Activated CD4-positive, alpha-beta T cell treated with anti-CD3 and anti-CD28 coated beads, Interleukin-2, amount 10 ng/mL, durations not matched to agents 7 days and 5 days (primary cell): ENCODE data around the gene STAU1. TPM values are rescaled to one million over a fixed set of nuclear protein-coding genes. Genes with fewer than 3 reads are reported as not detected.
"Not testable (repeated sequence)": the region's sequence is repeated elsewhere in the genome, so short reads cannot be mapped to it uniquely, and the experiment has no call there.

ENCODE experiments used
- CTCF ChIA-PET: fragments of 350-600 bp; sonication (Branson Sonifier 250); formaldehyde crosslinking; loops from one replicate; lab custom pipeline; 2021; ENCODE audit warnings: antibody characterized with exemption; lab: Charles Lee
- POLR2A ChIA-PET: fragments of 350-600 bp; sonication (Branson Sonifier 250); formaldehyde crosslinking; loops from one replicate; lab custom pipeline; 2021; ENCODE audit warnings: antibody characterized with exemption; lab: Charles Lee
- DNase-seq: peaks from one replicate; pipeline ENCODE4 v3.0.0-alpha.2; 2020
- H3K27ac Mint-ChIP-seq: one replicate; pipeline ENCODE4 v1.8.0; 2021; ENCODE audit warnings: mild to moderate bottlenecking, moderate library complexity, mixed read lengths
- H3K27me3 Mint-ChIP-seq: one replicate; pipeline ENCODE4 v1.8.0; 2021; ENCODE audit warnings: mixed read lengths
- H3K36me3 Mint-ChIP-seq: one replicate; pipeline ENCODE4 v1.8.0; 2021; ENCODE audit warnings: low read depth, mixed read lengths
- H3K4me1 Mint-ChIP-seq: one replicate; pipeline ENCODE4 v1.8.0; 2021; ENCODE audit warnings: mixed read lengths
- H3K4me3 Mint-ChIP-seq: one replicate; pipeline ENCODE4 v1.8.0; 2021; ENCODE audit warnings: mild to moderate bottlenecking, moderate library complexity, mixed read lengths
- H3K9me3 Mint-ChIP-seq: one replicate; pipeline ENCODE4 v1.8.0; 2021; ENCODE audit warnings: mixed read lengths
- total RNA-seq, 2 experiments: library from RNA; stranded (reverse); gene quantifications; one replicate each; pipeline ENCODE4 v1.2.3, GENCODE V29; 2021

STAU1 gene
- total RNA-seq, 2 experiments from 2014 or later: 51.8 to 57.8 TPM

DNA sequence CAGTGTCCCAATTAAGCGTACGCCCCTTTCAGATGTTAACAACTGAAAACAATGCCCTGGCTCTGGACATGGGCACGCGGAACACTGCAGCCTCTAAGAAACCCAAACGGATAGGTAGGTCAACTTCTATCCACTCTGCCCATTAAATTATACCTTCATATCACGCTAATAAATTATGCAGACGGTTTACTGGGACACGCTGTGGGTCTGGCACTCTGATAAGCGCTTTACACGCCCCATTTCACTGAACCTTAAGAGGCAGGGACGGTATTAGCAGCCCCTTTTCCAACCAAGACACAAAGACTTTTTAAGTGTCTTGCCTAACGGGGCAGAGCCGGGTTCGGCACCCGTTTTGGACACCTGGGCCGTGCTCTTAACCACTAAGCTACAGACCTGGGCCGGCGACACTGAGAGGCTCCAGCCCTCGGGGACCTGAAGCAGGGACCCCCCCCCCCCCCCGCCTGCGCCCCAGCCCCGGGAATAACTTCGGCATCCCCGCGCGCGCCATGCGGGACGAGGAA, 744 bp downstream of the STAU1 start:
- peaks cover 41% of the 10 kb centered on the region for H3K4me1 Mint-ChIP-seq
- ChIA-PET POLR2A (no interaction called here), CTCF (interaction anchor here (2.1 kb wide), 1 partner anchor 8 kb away, joined by 6 read pairs; no protein-coding TSS in a partner anchor)
- DNase-seq: peak; percentile 26
- H3K36me3 Mint-ChIP-seq: peaks cover 20% of the 10 kb centered on the region
- H3K27me3 Mint-ChIP-seq: peaks cover 3% of the 10 kb centered on the region
- no peaks in the 10 kb centered on the region for H3K9me3 Mint-ChIP-seq
- peak overlapping the region; percentile 79 for H3K4me3 Mint-ChIP-seq
- peak overlapping the region; percentile 74 for H3K27ac Mint-ChIP-seq

DNA sequence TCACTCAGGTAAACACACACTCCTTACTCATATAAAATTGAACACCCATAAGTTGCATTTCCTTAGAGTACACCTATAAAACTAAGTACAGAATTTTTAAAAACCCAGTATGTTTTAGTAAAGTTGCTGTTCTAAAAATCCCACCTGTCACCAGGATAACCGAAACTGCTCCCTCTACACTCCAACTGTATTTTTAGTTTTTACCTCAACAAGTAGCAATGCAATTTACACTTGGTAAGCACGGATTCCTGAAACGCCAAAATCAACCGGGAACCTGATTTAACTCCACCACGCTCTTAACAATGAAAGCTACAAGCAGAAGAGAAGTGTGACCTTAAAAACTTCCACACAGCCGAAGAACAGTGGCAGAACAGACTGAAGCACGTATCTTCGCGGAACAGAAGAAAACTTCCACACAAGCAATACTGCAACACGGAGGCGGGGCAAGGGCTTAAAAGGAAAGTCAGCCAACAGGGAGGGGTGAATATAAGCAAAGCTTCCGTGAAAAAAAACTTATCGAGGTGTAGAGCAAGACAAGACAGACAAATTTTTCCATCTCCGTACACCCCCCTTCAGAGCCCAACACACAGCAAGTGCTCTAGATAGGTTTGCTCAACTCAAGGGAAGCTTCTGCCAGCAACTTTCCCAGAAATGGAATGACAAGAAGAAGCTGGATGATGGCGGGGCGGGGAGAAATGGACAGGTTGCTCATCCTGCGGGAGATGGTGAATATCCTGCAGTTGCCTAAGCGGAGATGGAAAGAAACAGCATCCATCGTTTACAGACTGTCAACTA, 1.4 kb downstream of the STAU1 start:
- DNase-seq: peak; percentile 80
- H3K27me3 Mint-ChIP-seq: peaks cover 3% of the 10 kb centered on the region
- ChIA-PET POLR2A (no interaction called here), CTCF (no interaction called here)
- no peaks in the 10 kb centered on the region for H3K9me3 Mint-ChIP-seq
- H3K36me3 Mint-ChIP-seq: peaks cover 20% of the 10 kb centered on the region
- peak overlapping the region; percentile 79 for H3K4me3 Mint-ChIP-seq
- H3K4me1 Mint-ChIP-seq: peaks cover 48% of the 10 kb centered on the region
- peak overlapping the region; percentile 74 for H3K27ac Mint-ChIP-seq

DNA sequence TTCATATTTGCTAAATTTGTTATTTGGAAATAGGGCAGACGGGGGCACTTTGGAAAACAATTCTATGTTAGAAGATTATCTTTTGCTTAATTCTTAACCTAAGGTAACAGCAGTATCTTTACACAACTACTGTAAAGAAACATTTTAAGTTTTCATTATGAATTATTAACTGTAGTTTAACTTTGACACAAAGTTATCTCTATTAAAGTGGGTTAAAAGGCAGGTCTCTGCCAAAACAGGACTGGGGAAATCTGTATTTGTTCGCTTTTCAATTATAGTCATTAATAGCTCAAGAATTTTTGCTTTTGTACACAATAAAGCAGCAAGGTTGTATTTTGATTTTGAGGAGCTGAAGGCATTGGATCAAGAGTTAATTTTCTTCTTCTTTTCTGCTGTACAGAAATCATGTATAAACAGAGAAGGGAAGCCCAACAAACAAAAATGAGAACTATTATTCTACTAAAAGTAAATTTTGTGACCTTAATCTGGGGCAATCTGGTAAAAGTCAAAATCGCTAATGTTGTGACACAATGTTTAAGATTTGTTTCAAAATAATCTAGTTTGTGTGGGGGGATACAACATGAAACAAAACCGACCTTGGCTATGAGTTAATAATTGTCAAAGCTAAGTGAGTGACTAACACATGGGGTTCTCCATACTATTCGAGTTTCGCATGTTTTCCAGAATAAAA, 2.9 kb downstream of the STAU1 start:
- Mint-ChIP-seq H3K4me3 (peak overlapping the region; percentile 55), H3K27ac (no peak overlapping the region), H3K36me3 (peaks cover 20% of the 10 kb centered on the region), H3K4me1 (peaks cover 59% of the 10 kb centered on the region), H3K27me3 (no peaks in the 10 kb centered on the region), H3K9me3 (no peaks in the 10 kb centered on the region)
- DNase-seq: no peak
- ChIA-PET CTCF (interaction anchor here (0.6 to 1.6 kb wide), 3 partner anchors 19 to 1068 kb away, joined by 3 to 4 read pairs (median 4); no protein-coding TSS in a partner anchor), POLR2A (no interaction called here)

DNA sequence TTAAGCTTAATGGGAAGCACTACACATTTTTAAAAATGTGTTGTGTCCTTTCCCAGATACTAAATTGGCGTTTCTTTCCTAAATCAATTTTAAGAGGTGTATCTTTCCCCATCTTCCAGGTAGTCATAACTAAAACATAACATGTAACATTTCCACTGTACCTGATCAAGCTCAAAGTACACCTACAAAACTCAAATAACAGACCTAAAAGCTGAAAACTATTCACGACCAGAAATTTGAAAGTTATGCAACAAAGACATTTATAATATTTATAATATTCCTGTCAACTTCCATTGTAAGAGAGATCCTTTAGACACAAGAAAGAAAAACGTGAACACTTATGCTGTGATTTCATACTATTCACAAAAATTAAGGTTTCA, 3.5 kb downstream of the STAU1 start:
- H3K4me1 Mint-ChIP-seq: peaks cover 63% of the 10 kb centered on the region
- no peak overlapping the region for H3K27ac Mint-ChIP-seq
- H3K36me3 Mint-ChIP-seq: peaks cover 19% of the 10 kb centered on the region
- no peaks in the 10 kb centered on the region for H3K27me3 Mint-ChIP-seq
- DNase-seq: no peak
- ChIA-PET CTCF (interaction anchor here (0.6 to 1.6 kb wide), 5 partner anchors 19 to 1068 kb away, joined by 3 to 4 read pairs (median 3); no protein-coding TSS in a partner anchor), POLR2A (no interaction called here)
- no peaks in the 10 kb centered on the region for H3K9me3 Mint-ChIP-seq
- H3K4me3 Mint-ChIP-seq: no peak overlapping the region

DNA sequence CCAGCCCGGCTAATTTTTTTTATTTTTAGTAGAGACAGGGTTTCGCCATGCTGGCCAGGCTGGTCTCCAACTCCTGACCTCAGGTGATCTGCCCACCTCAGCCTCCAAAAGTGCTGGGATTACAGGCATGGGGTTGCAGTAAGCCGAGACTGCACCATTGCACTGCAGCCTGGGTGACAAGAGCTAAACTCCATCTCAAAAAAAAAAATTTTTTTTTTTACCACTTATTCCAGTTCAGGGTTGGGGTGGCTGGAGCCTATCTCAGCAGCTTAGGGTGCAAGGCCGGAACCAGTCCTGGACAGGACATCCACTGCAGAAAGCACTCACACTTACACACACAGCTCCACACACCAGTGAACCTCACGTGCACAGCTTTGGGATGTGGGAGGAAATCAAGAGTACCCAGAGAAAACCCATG, 4.0 kb downstream of the STAU1 start:
- H3K27me3 Mint-ChIP-seq, H3K4me3 Mint-ChIP-seq, H3K9me3 Mint-ChIP-seq, H3K27ac Mint-ChIP-seq, DNase-seq, POLR2A ChIA-PET: not testable (repeated sequence)
- Mint-ChIP-seq H3K36me3 (peaks cover 19% of the 10 kb centered on the region), H3K4me1 (peaks cover 68% of the 10 kb centered on the region)
- CTCF ChIA-PET: interaction anchor here (1.3 to 1.6 kb wide), 3 partner anchors 25 to 51 kb away, joined by 3 to 4 read pairs (median 3); no protein-coding TSS in a partner anchor

DNA sequence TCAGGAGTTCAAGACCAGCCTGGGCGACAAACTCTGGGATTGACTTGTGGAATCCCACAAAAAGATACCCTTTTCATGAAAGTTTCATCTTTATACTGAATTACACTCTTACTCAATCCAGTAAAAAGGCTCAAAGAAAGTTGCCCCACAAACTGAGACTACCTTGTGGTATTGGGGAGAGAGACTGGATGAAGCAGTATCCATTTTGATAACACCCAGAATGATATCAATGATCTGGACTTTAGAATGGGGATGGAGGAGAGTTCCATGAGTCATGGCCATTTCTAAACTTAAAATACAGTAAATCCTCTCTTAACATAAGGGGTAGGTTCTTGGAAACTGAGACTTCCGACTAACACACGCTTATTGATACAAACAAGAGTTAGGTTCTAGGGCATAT, 4.7 kb downstream of the STAU1 start:
- DNase-seq: no peak
- Mint-ChIP-seq H3K36me3 (peaks cover 19% of the 10 kb centered on the region), H3K27me3 (no peaks in the 10 kb centered on the region), H3K9me3 (no peaks in the 10 kb centered on the region), H3K4me3 (no peak overlapping the region), H3K4me1 (peaks cover 66% of the 10 kb centered on the region), H3K27ac (no peak overlapping the region)
- POLR2A ChIA-PET: no interaction called here
- CTCF ChIA-PET: interaction anchor here (1.3 to 1.6 kb wide), 3 partner anchors 24 to 137 kb away, joined by 3 to 4 read pairs (median 3); partner anchors contain the start of gene CSE1L

DNA sequence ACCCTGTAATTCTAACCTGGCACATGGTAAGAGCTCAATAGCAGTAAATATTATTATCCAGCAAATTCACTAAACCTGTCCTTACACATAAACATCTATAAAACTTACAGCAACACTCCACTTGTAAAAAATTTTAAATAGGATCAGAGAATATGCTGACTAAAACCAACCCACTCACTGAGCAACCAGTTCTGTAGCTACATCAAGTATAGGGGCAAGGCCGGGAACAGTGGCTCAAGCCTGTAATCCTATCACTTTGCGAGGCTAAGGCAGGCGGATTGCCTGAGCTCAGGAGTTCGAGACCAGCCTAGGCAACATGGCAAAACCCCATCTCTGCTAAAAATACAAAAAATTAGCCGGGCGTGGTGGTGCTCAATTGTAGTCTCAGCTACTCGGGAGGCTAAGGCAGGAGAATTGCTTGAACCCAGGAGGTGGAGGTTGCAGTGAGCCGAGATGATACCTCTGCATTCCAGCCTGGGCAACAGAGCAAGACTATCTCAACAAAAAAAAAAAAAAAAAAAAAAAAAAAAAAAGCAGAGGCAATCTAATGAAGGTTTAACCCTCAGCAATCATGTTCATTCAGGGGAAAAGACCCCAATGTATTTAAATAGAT, 6.8 kb downstream of the STAU1 start:
- Mint-ChIP-seq H3K4me3 (no peak overlapping the region), H3K27me3 (no peaks in the 10 kb centered on the region), H3K4me1 (peaks cover 69% of the 10 kb centered on the region), H3K36me3 (peaks cover 26% of the 10 kb centered on the region), H3K9me3 (no peaks in the 10 kb centered on the region), H3K27ac (no peak overlapping the region)
- ChIA-PET POLR2A (no interaction called here), CTCF (interaction anchor here (0.6 to 4.5 kb wide), 5 partner anchors 15 to 137 kb away, joined by 3 to 35 read pairs (median 6); no protein-coding TSS in a partner anchor)
- DNase-seq: no peak

DNA sequence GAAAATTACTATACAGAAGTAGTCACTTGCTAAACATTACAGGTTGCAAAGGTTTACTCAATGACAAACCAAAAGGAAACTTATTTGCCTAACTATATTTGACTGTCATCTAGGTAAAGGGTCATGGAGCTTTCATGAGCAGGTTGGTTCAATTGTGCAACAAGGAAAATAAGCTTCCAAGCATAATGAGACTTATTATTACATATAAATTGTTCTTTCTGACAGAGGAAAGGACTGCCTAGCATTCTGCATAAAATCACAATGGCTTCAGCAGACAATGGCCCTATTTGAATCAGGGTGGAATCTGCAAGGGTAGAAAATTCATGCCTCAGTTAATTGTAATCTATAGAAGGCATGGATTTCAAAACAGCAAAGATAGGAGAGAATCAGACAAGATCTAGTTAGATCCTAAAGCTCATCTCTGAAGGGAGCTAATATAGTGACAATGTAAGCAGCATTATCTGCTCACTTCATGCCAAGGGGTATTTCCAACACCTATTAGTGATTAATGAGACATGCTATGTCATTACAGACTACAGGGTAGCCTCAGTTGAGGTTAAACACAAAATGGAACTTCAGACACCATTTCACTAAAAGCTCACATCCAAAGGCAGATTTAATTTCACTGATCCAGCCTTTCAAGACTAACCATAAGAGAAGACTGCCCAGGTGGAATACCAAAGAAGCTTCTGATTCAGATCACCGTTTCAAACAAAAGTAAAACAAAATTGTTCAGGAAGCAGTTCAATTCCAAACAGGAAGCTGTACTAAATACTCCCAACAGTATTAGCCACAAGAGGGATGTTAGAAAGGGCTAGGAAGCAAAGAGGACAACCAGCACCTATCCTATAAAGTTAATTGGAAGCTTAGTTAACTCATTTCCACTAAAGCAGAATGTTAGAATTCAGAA, 8.5 kb downstream of the STAU1 start:
- no peak overlapping the region for H3K27ac Mint-ChIP-seq
- no peak for DNase-seq
- H3K36me3 Mint-ChIP-seq: peaks cover 21% of the 10 kb centered on the region
- H3K9me3 Mint-ChIP-seq: no peaks in the 10 kb centered on the region
- H3K4me3 Mint-ChIP-seq: no peak overlapping the region
- no peaks in the 10 kb centered on the region for H3K27me3 Mint-ChIP-seq
- ChIA-PET POLR2A (no interaction called here), CTCF (interaction anchor here (0.6 to 4.5 kb wide), 10 partner anchors 9 to 429 kb away, joined by 3 to 35 read pairs (median 4); partner anchors contain the start of gene STAU1)
- H3K4me1 Mint-ChIP-seq: peaks cover 54% of the 10 kb centered on the region

DNA sequence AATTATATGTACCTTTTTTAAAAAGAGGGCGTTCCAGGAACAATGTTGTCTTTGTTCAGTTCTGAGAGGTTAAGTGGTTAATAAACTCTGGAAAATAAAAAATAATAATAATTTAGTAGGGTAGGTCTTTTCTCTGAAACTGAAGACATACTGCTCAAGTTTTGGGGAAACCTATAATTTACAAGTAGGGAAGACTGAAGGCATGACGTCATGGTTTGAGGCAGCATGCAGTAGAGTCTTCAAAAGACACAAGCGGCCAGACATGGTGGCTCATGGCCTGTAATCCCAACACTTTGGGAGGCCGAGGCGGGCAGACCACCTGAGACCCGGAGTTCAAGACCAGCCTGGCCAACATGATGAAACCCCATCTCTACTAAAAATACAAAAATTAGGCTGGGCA, 14.0 kb downstream of the STAU1 start:
- Mint-ChIP-seq H3K4me1 (peaks cover 38% of the 10 kb centered on the region), H3K9me3 (no peaks in the 10 kb centered on the region), H3K36me3 (peaks cover 46% of the 10 kb centered on the region), H3K27ac (no peak overlapping the region), H3K27me3 (no peaks in the 10 kb centered on the region), H3K4me3 (no peak overlapping the region)
- ChIA-PET CTCF (interaction anchor here (0.9 kb wide), 1 partner anchor 43 kb away, joined by 3 read pairs; no protein-coding TSS in a partner anchor), POLR2A (interaction anchor here (0.6 kb wide), 1 partner anchor 1749 kb away, joined by 6 read pairs; no protein-coding TSS in a partner anchor)
- no peak for DNase-seq

DNA sequence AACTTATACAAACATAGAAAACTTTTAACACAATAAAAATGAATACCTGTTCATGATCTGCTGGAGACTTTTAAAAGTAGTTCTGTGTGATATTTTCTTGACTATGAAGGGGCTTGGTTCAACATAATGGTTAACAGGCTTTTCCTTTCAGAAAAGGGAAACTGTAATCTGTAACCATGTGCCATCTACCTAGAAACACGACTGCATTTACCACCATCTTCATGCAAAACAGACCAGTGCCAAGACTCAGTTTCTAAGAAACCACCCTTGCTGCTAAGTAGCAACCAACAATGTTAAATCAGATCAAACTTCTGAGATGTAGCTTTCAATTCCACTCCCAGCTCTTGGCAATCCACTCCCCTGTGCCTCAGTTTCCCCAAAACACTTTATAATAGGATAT, 15.7 kb downstream of the STAU1 start:
- no peaks in the 10 kb centered on the region for H3K27me3 Mint-ChIP-seq
- peaks cover 47% of the 10 kb centered on the region for H3K4me1 Mint-ChIP-seq
- CTCF ChIA-PET: interaction anchor here (0.6 to 0.7 kb wide), 2 partner anchors 90 to 331 kb away, joined by 4 to 6 read pairs; no protein-coding TSS in a partner anchor
- DNase-seq: no peak
- no peak overlapping the region for H3K4me3 Mint-ChIP-seq
- H3K36me3 Mint-ChIP-seq: peaks cover 44% of the 10 kb centered on the region
- H3K27ac Mint-ChIP-seq: no peak overlapping the region
- H3K9me3 Mint-ChIP-seq: no peaks in the 10 kb centered on the region
- POLR2A ChIA-PET: no interaction called here

DNA sequence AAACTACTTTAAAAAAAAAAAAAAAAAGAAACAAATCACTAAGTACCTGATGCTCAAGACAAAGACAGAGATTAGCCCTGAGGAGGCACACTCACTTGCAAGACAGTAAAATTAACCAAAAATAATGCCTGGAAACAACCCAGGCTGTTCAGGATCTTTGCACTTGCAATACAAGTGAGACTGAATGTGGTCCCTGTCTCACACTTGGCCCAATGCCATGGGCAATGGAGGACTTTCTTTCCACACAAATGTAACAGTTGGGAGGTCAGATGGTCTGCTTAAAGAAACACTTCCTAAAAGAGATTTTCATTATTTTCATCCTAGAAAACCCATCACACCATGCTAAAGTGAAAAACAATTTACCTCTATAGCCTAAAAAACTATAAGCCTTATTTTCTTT, 16.2 kb downstream of the STAU1 start:
- Mint-ChIP-seq H3K27me3 (no peaks in the 10 kb centered on the region), H3K4me3 (no peak overlapping the region), H3K27ac (no peak overlapping the region), H3K9me3 (no peaks in the 10 kb centered on the region), H3K4me1 (peaks cover 52% of the 10 kb centered on the region), H3K36me3 (peaks cover 44% of the 10 kb centered on the region)
- POLR2A ChIA-PET: no interaction called here
- CTCF ChIA-PET: interaction anchor here (0.6 to 0.7 kb wide), 2 partner anchors 91 to 330 kb away, joined by 4 to 6 read pairs; no protein-coding TSS in a partner anchor
- no peak for DNase-seq
